Stimulated activated CD8-positive, alpha-beta memory T cell treated with anti-CD3 and anti-CD28 coated beads, Interleukin-4, amount 100 ng/mL, for 48 hours (primary cell): ENCODE data around the gene LUC7L2.
"Not testable (repeated sequence)": the region's sequence is repeated elsewhere in the genome, so short reads cannot be mapped to it uniquely, and the experiment has no call there.

Experiments
- DNase-seq: peaks from one replicate; pipeline ENCODE4 v3.0.0-alpha.2; 2020

LUC7L2 gene

GRCh38 chr7:139403601-139404000, 43.9 kb downstream of the LUC7L2 start:
- no peak for DNase-seq

- no peak for DNase-seq
Observed at GRCh38 chr7:139407555-139407954, 47.9 kb downstream of the LUC7L2 start.

DNA sequence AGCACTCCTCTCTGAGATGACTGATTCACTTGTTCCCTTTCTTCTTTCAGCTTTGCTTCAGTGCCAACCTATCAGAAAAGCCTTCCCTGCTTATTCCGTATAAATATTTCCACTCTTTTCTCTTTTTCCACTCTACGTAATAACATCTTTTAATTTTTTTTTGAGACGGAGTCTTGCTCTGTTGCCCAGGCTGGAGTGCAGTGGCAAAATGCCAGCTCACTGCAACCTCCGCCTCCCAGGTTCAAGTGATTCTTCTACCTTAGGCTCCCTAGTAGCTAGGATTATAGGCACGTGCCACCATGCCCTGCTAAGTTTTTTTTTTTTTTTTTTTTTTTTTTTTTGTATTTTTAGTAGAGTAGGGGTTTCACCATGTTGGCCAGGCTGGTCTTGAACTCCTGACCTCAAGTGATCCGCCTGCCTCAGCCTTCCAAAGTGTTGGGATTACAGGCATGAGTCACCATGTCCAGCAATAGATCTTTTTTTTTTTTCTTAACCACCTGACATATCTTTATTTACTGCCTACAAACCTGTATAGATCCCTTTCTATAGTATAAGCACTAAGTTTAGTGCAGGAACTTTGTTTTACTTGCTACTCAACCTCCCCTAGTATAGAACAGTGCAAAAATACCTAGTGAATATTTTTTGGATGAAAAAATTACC, 55.2 kb downstream of the LUC7L2 start:
- DNase-seq: not testable (repeated sequence)

GRCh38 chr7:139416405-139416804, 56.7 kb downstream of the LUC7L2 start:
- no peak for DNase-seq

DNA sequence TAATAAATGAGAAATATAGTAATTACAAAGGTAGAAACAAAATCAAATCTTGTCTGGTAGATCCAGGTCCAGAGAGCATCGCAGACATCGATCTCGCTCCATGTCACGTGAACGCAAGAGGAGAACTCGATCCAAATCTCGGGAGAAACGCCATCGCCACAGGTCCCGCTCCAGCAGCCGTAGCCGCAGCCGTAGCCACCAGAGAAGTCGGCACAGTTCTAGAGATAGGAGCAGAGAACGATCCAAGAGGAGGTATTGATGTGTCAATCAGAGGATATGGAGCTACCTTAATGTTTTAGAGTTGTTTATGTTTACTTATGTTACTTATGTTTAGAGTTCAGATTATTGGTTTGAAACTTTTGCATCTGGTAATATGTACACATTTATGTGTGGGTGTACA, 57.8 kb downstream of the LUC7L2 start:
- no peak for DNase-seq

DNA sequence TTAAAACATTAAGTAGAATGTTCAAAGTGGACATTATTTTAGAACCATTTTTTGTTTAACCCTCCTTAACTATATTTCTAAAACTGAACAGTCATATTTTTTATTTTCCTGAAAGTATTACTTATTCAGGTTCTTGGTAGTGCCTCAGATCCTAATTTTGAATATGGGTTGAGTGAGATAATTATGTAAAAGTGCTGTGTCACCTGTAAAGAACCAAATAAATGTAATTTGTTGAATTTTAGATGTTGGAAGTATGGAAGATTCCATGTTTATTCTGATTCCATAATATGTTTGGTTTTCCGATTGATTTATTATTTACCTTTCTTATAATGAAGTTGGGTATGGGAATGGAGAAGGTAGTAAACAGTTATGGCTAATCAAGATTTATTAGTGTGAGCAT, 61.4 kb downstream of the LUC7L2 start:
- DNase-seq: no peak

- no peak for DNase-seq
Observed at GRCh38 chr7:139422126-139422525, 62.4 kb downstream of the LUC7L2 start.

GRCh38 chr7:139423091-139423490, 63.4 kb downstream of the LUC7L2 start:
- no peak for DNase-seq

DNA sequence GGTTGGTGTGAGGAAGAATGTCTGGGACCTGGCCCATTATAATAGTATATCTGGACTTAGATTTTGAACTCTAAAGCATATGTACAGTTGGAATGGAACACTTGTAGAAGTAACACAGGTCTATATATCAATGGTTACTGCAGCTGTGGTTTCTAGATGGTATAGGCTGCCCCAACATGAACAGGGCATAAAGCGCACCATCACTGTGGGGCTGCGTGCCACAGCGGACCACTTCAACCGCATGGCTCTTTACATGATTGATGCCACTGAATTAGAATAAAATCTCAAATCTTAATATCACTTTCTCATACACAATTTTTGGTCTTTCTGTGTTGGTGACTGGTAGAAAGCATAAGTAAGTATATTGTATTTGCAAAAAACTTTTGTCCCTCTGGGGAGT, 64.3 kb downstream of the LUC7L2 start:
- no peak for DNase-seq

GRCh38 chr7:139425701-139426100, 66.0 kb downstream of the LUC7L2 start:
- not testable (repeated sequence) for DNase-seq

- DNase-seq: no peak
Observed at GRCh38 chr7:139426258-139427028, 66.7 kb downstream of the LUC7L2 start.

DNA sequence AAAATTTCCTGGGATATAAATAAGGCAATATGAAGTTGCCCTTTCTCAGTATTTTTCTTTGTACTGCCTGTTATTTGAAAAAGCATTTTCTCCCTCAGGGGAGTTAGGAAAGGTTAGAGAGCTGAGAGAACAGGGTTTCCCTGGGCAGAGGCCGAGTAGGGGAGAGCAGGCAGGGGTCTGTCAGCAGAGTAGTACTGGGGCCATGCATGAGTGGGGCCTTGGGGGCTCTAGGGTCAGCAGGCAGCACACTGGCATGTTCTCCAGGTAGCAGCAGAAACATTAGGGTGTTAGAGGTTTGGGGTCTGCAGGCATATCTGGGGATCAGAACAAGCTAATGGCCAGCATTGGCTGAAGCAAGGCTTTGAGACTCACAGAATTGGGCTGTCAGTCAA, 67.3 kb downstream of the LUC7L2 start:
- DNase-seq: no peak

- DNase-seq: no peak
Observed at GRCh38 chr7:139427788-139428187, 68.1 kb downstream of the LUC7L2 start.

DNA sequence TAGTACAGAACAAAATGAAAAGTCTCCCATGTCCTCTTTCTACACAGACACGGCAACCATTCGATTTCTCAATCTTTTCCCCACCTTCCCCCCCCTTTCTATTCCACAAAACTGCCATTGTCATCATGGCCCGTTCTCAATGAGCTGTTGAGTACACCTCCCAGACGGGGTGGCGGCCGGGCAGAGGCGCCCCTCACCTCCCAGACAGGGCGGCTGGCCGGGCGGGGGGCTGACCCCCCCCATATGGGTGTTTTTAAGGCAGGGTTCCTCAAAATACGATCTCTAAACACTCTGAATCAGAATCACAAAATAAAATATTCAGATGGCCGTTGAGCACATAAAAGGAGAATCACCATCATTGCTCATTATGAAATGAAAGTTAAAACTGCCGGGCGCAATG, 70.0 kb downstream of the LUC7L2 start:
- not testable (repeated sequence) for DNase-seq

GRCh38 chr7:139430443-139430842, 70.7 kb downstream of the LUC7L2 start:
- no peak for DNase-seq

- DNase-seq: no peak
Observed at GRCh38 chr7:139431010-139431409, 71.3 kb downstream of the LUC7L2 start.

- DNase-seq: no peak
Observed at GRCh38 chr7:139431459-139431858, 71.8 kb downstream of the LUC7L2 start.

DNA sequence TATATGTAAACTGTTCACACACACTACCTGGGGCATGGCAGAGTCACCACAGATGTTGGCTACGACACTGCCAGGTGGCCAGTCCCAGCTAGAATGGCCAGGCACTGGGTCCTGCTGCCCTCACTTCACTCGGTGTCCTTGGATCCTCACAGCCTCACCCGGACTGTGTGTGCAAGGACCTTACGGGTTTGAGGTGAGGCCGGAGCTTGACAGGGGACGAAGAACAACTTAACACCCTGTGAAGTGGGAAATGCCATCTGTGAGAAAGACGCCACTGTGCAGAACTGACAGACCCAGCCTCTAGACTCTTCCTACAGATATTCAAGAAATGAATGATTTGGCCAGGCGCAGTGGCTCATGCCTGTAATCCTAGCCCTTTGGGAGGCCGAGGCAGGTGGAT, 77.1 kb downstream of the LUC7L2 start:
- DNase-seq: no peak

GRCh38 chr7:139439375-139439774, 79.7 kb downstream of the LUC7L2 start:
- DNase-seq: no peak

DNA sequence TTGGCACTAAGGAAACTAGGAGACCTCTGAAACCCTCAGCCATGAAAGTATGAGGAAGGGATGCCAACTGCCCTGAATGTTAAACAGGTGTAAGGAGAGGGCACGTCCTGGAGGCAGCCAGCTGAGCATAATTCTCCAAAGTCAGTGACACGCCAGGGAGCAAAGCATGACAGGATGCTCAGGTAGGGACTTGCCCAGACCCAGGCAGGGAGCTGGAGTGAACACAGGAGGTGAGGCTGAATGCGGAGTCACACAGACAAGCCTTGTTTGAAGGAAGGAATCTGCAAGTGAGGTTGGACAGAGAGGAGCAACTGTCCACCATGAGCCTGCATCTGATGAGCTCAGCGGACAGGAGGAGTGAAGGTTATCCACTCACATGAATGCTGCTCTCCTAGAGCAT, 82.3 kb downstream of the LUC7L2 start:
- DNase-seq: no peak

- DNase-seq: no peak
Observed at GRCh38 chr7:139446051-139446890, 86.6 kb downstream of the LUC7L2 start.

- DNase-seq: no peak
Observed at GRCh38 chr7:139450851-139451250, 91.2 kb downstream of the LUC7L2 start.

- DNase-seq: no peak
Observed at GRCh38 chr7:139451638-139452037, 91.9 kb downstream of the LUC7L2 start.
